Measurements from ENCODE around the gene ABCG4.

DNA sequence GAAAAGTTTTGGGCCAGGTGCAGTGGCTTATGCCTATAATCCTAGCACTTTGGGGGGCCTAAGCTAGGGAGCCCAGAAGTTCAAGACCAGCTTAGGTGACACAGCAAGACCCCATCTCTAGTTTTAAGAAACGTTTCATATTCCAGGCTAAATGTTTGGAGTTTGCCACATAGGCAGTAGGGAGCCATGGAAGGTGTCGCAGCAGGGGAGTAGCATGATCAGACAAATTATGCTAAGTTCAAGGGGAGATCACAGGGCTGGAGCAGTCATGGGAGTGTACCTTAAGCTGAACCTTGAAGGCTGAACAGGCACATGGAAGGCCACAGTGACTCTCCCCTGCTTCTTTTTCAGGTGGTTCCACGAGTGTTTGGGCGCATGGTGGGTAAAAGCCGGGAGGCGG lies 30.5 kb downstream of the ABCG4 start:
- TF ChIP-seq, protein P1, sequence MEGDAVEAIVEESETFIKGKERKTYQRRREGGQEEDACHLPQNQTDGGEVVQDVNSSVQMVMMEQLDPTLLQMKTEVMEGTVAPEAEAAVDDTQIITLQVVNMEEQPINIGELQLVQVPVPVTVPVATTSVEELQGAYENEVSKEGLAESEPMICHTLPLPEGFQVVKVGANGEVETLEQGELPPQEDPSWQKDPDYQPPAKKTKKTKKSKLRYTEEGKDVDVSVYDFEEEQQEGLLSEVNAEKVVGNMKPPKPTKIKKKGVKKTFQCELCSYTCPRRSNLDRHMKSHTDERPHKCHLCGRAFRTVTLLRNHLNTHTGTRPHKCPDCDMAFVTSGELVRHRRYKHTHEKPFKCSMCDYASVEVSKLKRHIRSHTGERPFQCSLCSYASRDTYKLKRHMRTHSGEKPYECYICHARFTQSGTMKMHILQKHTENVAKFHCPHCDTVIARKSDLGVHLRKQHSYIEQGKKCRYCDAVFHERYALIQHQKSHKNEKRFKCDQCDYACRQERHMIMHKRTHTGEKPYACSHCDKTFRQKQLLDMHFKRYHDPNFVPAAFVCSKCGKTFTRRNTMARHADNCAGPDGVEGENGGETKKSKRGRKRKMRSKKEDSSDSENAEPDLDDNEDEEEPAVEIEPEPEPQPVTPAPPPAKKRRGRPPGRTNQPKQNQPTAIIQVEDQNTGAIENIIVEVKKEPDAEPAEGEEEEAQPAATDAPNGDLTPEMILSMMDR (IDR thresholded peaks at IDR 0.05; ENCODE audit: low read depth, low read length, poor library complexity, severe bottlenecking) = no peak
- TF ChIP-seq EZH2phosphoT487 (IDR thresholded peaks at IDR 0.05; ENCODE audit: borderline replicate concordance, low read length) = no peak

Data from DOHH2 (cell line).